Ammon's horn (tissue), 1 donor: ENCODE measurements around the gene PSTPIP1.

Source experiments
- DNase-seq: peaks from one replicate; pipeline ENCODE4 v3.0.0-alpha.2; 2016; ENCODE audit warnings: low spot score

PSTPIP1 gene

DNA sequence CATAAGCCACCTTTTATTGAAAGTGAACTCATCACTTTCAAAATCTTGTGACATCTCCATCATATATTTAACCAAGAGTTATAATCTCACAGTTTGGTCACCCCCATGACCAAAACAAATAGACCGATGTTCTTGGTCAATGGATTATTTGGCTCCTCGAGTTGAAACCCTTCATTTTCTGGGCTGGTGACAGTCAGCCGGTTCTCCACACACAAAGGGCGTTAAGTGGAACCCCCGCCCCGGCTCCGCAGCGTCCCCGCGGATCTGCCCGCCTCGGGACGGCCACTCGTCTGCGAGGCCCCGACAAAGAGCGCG, 75.2 kb downstream of the PSTPIP1 start:
- no peak for DNase-seq

DNA sequence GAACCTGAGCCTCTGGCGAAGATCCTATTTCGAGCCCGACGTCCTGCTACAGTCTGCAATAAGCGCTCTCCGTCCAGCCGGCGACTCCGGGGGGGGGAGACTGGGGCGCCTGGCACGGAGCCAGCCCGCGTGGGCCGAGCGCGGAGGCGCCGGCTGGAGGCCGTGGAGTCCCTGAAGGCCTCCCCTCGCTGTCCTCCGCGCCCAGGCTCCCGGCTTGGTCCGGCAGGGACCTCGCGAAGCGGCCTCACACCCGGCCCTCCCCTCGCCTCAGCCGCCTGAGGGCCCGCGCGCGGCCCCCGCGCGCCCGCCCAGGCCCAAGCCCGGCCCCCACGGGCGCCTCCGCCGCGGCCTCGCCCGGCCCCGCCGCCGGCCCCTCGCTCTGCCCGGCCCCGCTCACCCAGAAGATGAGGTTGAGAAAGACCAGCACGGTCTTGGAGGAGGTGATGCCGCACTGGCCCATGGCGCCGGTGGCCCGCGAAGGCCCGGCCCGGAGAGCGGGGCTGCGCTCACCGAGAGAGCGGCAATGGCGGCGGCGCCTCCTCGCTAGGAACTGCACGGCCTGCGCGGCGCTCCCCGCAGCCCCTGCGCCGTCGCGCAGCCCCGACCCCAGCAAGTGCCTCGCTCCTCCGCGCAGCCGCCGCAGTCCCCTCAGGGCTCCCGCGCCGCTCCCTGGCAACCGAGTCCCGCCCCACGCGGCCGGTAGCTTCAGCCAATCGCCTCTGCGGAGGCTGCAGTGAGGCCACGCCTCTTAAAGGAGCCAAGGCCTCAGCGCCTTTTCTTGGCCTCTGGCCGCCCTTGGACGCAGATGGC, 75.8 kb downstream of the PSTPIP1 start, which contains the start of gene TSPAN3:
TSPAN3 (minus strand) TSS at position 615 of the 810 bp plus-strand sequence; CDS start at position 460, 155 bp downstream.
- DNase-seq = peak; percentile 97

DNA sequence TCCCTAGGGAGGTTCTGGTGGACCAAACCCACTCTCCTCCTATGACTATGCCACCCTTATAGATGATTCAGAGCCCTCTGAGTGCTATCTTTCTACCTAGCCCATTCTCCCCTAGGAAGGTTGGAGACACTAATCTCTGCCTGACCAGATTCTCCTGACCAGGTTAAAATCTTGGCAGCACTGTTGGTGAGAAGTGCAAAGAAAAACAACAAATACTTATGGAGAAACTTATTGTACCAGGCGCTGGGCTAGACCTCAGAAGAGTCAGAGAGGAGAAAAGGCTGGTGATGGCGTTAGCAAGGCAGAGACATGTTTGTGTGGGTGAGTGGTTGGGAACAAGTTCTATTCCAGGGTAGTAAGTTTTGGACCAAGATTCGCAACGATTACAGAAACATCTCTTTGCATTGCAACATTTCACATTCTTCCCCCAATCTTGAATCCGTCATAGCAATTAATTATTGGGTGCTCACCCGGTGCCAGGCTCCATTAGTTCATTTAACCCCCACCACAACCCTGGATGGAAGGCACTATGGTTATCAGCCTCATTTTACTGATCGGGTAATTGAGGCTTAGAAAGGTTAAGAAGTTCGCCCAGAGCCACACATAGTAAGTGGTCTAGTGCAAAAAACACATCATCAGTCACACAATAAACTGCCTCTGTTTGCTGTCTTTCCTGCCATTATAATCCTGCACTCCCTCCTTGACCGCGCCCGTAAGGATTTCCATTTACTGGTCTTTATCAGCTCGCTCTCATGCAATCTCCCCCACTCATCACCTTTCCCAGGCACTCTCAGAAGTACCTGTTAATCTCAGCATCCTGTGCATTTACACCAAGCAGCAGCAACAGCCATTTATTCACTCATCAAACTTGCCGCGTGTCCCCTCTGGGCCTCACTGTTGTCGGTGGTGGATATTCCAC, 76.6 kb downstream of the PSTPIP1 start:
- DNase-seq = no peak

DNA sequence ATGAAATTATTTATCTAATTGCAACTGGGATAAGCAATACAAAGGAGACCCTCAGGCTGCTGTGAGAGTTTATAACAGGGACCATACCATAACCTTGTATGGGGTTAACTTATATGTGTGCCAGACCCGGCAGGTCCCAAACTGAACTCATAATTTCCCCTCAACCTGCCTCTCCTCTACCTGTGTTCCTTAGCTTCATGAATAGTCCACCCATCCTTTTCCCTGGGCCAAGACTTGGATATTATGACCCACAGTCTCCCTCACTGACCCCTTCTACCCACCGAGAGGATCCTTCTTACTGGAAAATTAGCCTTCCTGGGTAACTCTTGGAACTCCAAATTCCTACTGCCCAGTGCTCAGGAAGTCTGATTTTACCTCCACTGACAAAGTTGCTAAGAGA, 79.4 kb downstream of the PSTPIP1 start:
- no peak for DNase-seq

DNA sequence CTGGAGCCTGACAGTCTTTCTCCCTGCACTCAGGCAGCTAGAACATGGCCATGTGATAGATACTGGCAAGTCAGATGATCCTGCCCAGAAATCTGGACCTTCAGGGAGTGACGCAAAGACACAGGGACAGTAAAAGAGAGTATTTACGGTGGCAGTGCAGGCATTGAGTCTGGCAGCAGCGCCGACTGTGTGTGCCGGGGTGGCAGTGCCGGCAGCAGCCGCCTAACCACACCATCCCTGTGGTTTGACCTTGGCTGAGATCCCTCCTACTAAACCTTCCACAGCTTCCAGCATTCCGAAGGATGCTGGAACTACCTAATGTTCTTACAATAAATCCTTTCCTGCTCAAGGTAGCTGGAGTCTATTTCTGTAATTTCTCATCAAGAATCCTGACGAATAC, 80.6 kb downstream of the PSTPIP1 start:
- peak; percentile 71 for DNase-seq

DNA sequence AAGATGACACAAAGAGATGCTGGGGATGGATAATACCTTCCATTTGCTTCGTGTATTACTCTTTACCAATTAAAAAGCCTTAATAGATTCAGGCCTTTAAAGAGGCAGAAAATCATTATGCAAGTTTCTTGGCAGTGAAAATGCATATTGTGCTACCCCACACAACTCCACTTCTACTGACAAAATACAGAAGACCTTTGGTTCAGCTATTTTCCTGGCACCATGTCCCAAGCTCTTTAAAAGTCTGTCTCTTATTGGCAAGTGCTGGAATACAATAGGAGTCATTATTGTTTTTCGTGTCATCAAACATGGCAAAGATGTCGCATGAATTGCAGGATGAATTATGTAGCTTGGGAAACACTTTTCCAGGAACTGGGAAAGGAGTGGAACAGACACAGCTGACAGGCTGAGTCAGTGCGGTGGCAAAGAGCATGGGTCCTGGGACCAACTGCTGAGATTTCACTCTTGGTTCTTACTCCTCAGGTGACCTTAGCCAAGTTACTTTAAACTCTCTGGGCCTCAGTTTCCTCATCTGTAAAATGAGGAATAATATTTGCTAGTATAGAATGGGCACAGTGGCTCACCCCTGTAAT, 81.5 kb downstream of the PSTPIP1 start:
- DNase-seq = peak; percentile 47

DNA sequence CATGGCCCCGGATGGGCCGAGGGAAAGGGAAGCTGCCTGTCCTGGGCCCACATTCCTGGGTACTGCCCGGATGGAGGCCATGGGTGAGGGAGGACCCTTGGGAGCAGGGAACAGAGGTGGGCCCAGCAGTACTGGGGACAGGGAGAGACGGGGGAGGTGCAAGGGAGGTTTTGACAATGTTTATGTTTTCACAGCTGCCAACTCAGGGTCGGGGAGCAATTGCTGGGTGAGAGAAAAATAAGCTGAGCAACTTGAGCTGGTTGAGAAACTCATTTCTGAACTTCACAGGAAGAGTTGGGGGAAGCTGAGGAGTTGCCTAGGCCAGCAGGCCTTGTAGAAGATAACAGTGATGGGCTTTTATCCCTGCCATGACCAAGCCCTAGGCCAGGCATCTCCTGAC, 87.0 kb downstream of the PSTPIP1 start:
- no peak for DNase-seq

DNA sequence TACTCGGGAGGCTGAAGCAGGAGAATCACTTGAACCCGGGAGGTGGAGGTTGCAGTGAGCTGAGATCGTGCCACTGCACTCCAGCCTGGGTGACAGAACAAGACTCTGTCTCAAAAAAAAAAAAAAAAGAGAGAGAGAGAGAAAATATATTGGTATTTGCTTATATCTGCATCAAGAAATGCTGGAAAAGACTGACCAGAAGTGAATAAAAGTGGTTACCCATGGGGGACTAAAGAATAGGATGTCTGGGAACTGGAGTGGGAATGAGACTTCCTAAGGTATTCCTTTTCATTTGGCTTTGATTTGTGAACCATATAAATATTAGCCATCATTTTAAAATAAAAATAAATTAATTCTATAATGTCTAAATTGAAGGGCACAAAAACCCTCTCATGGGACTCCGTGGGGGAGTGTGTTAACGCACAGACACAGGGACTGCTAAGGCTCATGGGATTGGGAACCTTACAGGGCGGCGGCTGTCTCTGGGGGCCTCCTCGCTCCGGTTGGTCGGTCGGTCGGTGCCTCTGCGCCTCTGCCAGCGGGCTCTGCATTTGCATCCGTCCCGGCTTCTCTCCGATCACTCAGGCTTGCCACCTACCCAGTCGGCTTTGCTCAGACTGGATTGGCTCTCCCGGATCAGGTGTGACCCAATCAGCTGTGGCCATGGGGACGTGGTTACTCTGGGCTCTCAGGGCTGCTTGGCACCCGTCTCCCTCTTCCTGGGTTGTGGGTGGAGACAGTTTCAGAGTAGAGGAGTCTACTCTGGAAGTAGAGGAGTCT, 88.6 kb downstream of the PSTPIP1 start:
- DNase-seq = peak; percentile 88

DNA sequence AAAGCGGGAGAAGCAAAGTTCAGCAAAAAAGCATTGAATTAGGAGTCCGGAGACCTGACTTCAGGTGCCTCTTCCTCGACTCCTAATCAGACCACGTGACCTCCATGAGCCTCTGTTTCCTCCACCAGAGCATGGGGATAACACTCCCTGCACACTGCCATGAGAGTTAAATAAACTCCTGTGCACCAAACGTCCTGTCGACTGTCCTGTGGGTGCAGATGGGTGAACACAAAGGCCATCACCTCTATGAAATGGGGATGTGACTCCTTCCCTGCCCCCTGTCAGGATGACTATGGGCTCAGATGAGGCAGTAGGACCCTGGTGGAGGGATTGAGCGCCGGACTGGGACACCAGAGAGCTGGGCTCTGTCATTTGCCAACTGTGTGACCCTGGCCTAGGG, 89.5 kb downstream of the PSTPIP1 start:
- no peak for DNase-seq

DNA sequence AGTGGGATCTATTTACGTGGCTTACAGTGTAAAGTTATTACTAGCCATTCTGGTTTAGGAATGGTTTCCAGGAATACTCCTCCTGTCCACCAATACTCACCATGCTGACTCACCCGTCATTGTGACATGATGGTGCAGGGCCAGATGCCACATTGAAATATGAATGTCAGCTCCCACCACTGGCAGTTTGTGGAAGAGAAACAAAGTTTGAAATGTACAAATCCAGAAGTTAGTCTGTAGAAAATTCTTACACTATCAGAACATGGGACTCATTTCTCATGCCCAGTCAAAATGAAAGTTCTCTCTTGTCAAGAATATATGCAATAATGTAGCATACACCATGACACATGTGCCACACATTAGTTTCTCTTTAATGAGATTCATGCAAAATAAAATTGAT, 90.4 kb downstream of the PSTPIP1 start:
- no peak for DNase-seq
